Upper lobe of left lung (tissue), 4 donors: ENCODE measurements around the gene BCL7C.

Source experiments
- CTCF ChIP-seq, 6 experiments: fragments of 450-650 bp in 4 of 6; fragments of 200-600 bp in 2 of 6; sonication (generic) in 2 of 6; IDR thresholded peaks; one replicate each; pipeline ENCODE4 v1.5.1; 2016 to 2019; ENCODE audit warnings: antibody characterized with exemption in 6 of 6
- EP300 ChIP-seq, 4 donors: sonication (generic); formaldehyde crosslinking; IDR thresholded peaks; one replicate each; pipeline ENCODE4 v1.5.1; 2017; ENCODE audit warnings: antibody characterized with exemption in 4 of 4, control low read depth in 2 of 4
- POLR2A ChIP-seq, 4 donors: fragments of 450-650 bp; IDR thresholded peaks; one replicate each; pipeline ENCODE4 v1.5.1; 2016 to 2017; ENCODE audit warnings: antibody characterized with exemption in 4 of 4, mild to moderate bottlenecking in 2 of 4
- POLR2AphosphoS5 ChIP-seq, 2 donors: sonication (generic); formaldehyde crosslinking; IDR thresholded peaks; one replicate each; pipeline ENCODE4 v1.5.1; 2017; ENCODE audit warnings: antibody characterized with exemption in 2 of 2

- TF ChIP-seq CTCF (IDR thresholded peaks at IDR 0.05), result no peak
- no peak for TF ChIP-seq EP300 (IDR thresholded peaks at IDR 0.05)
- TF ChIP-seq POLR2A (IDR thresholded peaks at IDR 0.05), result no peak
- no peak for TF ChIP-seq POLR2AphosphoS5 (IDR thresholded peaks at IDR 0.05)
These were observed 11.2 kb downstream of the BCL7C start for GRCh38 chr16:30882429-30883310.
